HG02840 (cell line): ENCODE results near the gene DNAJC27.

Experiments used
- ATAC-seq: cut with Tn5 transposase; IDR thresholded peaks from one replicate; pipeline ENCODE4 v1.9.1; 2021; ENCODE audit warnings: mild to moderate bottlenecking, moderate library complexity, moderate number of reproducible peaks; ENCODE audit not compliant: unreplicated experiment, low FRiP score

The DNAJC27 gene

GRCh38 chr2:24910245-24910644 lies 61.5 kb downstream of the DNAJC27 start:
- no peak for ATAC-seq

GRCh38 chr2:24909555-24910177 lies 62.1 kb downstream of the DNAJC27 start:
- ATAC-seq, result no peak

DNA sequence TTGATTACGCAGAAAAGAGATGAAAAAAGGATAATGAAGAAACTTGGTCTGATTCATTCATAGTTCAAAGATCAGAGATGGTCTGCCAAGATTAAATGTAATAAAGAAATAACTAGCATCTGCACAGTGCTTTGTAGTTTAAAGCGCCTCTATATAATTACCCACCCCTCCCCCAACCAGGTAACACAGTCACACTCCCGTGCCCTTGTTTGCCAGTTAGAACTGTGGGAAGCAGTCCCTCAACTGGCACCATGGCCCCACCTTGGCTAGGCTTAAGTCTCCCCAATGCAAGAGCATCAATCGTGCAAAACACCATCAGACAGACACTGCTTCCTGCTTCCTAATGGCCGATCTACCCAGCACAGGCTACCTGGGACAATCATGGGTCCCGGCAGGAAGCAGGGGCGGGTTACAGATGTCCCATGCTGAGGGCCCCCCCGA lies 63.3 kb downstream of the DNAJC27 start:
- no peak for ATAC-seq

GRCh38 chr2:24907116-24907515 lies 64.6 kb downstream of the DNAJC27 start:
- no peak for ATAC-seq

DNA sequence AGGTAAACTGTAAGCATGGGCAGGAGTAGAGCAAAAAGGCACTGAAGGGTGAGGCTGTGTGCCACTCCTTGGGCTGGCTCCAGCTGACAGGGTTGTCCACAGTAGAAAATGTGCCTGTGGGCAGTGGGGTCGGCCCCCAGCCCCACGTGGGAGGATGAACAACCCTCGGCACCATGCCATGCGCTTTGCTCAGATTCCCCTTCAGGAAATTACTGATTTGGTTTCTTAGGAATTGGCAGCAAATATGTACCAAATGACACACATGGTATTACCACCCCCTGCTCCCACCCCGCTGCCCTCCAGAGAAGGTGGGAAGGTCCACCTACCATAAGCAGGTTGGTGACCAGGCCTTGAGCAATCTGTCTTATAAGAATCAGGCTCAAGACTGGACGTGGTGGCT lies 65.3 kb downstream of the DNAJC27 start:
- no peak for ATAC-seq

- ATAC-seq, result no peak
These were observed 68.3 kb downstream of the DNAJC27 start for GRCh38 chr2:24903161-24904103.

GRCh38 chr2:24899361-24899910 lies 72.3 kb downstream of the DNAJC27 start:
- ATAC-seq, result no peak

DNA sequence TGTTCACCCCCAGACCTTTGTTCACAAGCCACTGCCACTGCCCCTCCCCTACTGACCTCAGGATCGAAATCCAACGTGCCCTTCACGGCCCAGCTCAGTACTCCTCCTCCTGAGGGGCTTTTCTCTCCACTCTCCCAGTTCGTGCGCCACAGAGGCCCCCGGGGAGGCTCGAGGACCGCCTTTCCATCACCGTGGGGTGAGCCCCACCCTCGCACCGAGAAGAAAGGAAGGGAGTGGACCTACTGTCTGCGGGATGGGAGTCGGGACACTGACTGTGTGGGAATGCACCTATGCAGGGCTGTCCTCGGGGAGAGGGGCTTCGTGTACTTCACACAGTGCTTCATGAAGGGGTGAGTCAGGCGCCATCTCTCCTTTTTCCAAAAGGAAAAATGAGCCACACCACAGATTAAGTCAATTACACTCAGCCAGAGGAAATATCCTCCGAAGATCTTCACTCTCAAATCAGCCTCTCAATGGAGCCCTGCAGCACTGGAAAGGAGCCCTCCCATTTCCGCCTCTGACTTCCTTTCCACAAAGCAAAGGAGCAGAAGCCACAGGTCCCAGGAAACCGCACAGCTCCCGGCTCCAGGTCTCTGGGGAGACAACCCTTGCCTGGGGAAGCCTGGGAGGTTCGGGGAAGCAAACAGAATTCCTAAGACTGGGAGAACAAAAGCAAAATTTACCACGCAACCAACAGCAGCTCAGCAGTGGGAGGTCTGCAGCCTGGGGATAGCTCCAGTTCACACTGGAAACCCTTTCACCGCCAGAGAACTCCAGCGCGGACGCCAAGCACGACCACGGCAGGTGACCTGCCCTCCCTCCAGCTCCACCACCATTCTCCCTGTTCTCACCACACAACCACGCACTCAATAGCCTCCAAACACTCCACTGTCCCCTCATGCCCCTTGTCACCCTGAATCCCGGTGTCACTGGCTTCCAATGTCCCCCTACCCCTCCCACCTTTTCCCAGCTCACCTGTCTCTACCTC lies 73.3 kb downstream of the DNAJC27 start:
- ATAC-seq, result no peak

DNA sequence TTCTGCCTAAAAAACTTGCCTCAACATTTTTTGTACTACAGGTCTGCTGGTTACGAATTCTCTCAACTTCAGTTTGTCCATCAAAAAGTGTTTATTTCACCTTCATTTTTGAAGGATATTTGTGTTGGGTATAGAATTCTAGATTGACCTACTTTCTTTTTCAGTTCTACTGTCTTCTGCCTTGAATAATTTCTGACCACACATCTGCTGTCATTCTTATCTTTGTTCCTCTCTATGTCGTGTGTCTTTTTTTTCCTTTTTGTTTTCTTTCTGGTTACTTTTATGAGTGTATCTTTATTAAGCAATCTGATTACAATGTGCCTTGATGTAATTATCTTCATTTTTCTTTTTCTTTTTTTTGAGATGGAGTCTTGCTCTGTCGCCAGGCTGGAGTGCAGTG lies 77.0 kb downstream of the DNAJC27 start:
- no peak for ATAC-seq

DNA sequence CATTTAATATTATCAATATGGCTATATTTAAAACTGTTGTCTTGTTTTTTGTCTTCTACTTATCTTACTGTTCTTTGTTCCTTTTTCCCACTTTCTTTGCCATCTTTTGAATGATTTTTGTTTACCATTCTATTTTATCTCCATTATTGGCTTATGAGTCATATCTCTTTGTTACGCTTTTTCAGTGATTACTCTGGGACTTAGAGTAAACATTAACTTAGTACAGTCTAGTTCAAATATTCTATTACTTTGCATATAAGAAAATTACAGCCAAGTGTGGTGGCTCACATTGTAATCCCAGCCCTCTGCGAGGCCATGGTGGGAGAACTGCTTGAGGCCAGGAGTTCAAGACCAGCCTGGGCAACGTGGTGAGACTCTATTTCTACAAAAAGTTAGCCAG lies 77.8 kb downstream of the DNAJC27 start:
- no peak for ATAC-seq
